ENCODE measurements around the gene CDKN2C. TPM values are rescaled to one million over a fixed set of nuclear protein-coding genes. Genes with fewer than 3 reads are reported as not detected.

CDKN2C gene
- total RNA-seq (2021; ENCODE audit: unreplicated experiment), result 50.4 TPM
- polyA plus RNA-seq (2012; ENCODE audit: insufficient read length), result 32.4 TPM
- Bru-seq, nascent RNA, result percentile 76 among the genes with signal in this experiment
- percentile 72 among the genes with signal in this experiment for BruChase-seq, experiment 1, labeled RNA remaining after a 2-hour chase
- BruChase-seq, experiment 2, labeled RNA remaining after a 6-hour chase, result percentile 84 among the genes with signal in this experiment
- long read RNA-seq, transcript CDKN2C-203 (3 exons, 2,086 nt), result major isoform, 116 of 131 reads
- long read RNA-seq, partial matches to known transcripts, result 8 of 131 reads
- long read RNA-seq, other reads (novel, unspliced or antisense), result 4 of 131 reads

- Histone ChIP-seq H3K36me3 (ENCODE audit: control insufficient read depth, insufficient read depth, low read length) (peaks cover 5% of the 10 kb centered on the region), H3K4me3 (ENCODE audit: low read depth in 2 of 2, low read length in 2 of 2) (peak within 1 kb of the TSS; percentile 74 to 95), H3K4me1 (ENCODE audit: control insufficient read depth, insufficient read depth, low read length) (peaks cover 16% of the 10 kb centered on the region), H3K27me3 (ENCODE audit: control insufficient read depth, insufficient read depth, low read length) (no peaks in the 10 kb centered on the region), H3K9me3 (ENCODE audit: control insufficient read depth, insufficient read depth, low read depth, low read length) (no peaks in the 10 kb centered on the region), H3K27ac (ENCODE audit: low read length) (peak within 1 kb of the TSS; percentile 100)
- intact Hi-C loops (cut with micrococcal nuclease; ENCODE audit: unreplicated experiment), result loop anchor here (5.0 to 10.0 kb wide), 2 partner anchors 98 to 195 kb away; no protein-coding TSS in a partner anchor
- in situ Hi-C loops (cut with HindIII; ENCODE audit: low pct_unique_long_range_greater_than_20kb, low sequenced_read_pairs), result no loop called here
- DNase-seq (ENCODE audit: low read depth, low spot score), result peak; percentile 79
- TF ChIP-seq REST (IDR thresholded peaks at IDR 0.05; ENCODE audit: insufficient read depth in 1 of 2, low read depth in 2 of 2, low read length in 1 of 2) (no peak), TCF7L2 (IDR thresholded peaks at IDR 0.05; ENCODE audit: low read depth, low read length) (no peak), SIN3A (IDR thresholded peaks at IDR 0.05; ENCODE audit: borderline replicate concordance, insufficient read depth, low read depth, low read length) (0 out of 2 replicates have a peak, but pooled peaks have one; percentile 45), POLR2AphosphoS5 (IDR thresholded peaks at IDR 0.05; ENCODE audit: low read depth, low read length) (no peak), CTCF (IDR thresholded peaks at IDR 0.05) (no peak)
- ATAC-seq, result peak; percentile 46
- TSS peak; percentile 77 for BruUV-seq (replicated peaks)
- CTCF ChIA-PET, result interaction anchor here (0.6 to 1.5 kb wide), 4 partner anchors 31 to 195 kb away, joined by 3 to 5 read pairs (median 3); no protein-coding TSS in a partner anchor
- POLR2A ChIA-PET, result interaction anchor here (0.6 kb wide), 1 partner anchor 9 kb away, joined by 4 read pairs; no protein-coding TSS in a partner anchor
Measured at GRCh38 chr1:50969611-50970508, at the start of gene CDKN2C. CDKN2C (plus strand) TSS chr1:50970245; CDS start chr1:50970369, 124 bp downstream.

GRCh38 chr1:50920409-50920808, 49.6 kb upstream of the CDKN2C start:
- no peaks in the 10 kb centered on the region for H3K9me3 ChIP-seq (ENCODE audit: control insufficient read depth, insufficient read depth, low read depth, low read length)
- no peaks in the 10 kb centered on the region for H3K27me3 ChIP-seq (ENCODE audit: control insufficient read depth, insufficient read depth, low read length)
- BruUV-seq (replicated peaks), result no TSS peak
- no peak for ATAC-seq
- no peaks in the 10 kb centered on the region for H3K4me1 ChIP-seq (ENCODE audit: control insufficient read depth, insufficient read depth, low read length)
- DNase-seq (ENCODE audit: low read depth, low spot score), result no peak
- no peaks in the 10 kb centered on the region for H3K36me3 ChIP-seq (ENCODE audit: control insufficient read depth, insufficient read depth, low read length)
- no peak overlapping the region for H3K27ac ChIP-seq (ENCODE audit: low read length)
- CTCF ChIA-PET, result no interaction called here
- TF ChIP-seq POLR2AphosphoS5 (IDR thresholded peaks at IDR 0.05; ENCODE audit: low read depth, low read length), result no peak
- TF ChIP-seq CTCF (IDR thresholded peaks at IDR 0.05), result no peak
- TF ChIP-seq TCF7L2 (IDR thresholded peaks at IDR 0.05; ENCODE audit: low read depth, low read length), result no peak
- TF ChIP-seq REST (IDR thresholded peaks at IDR 0.05; ENCODE audit: insufficient read depth in 1 of 2, low read depth in 2 of 2, low read length in 1 of 2), result no peak
- TF ChIP-seq SIN3A (IDR thresholded peaks at IDR 0.05; ENCODE audit: borderline replicate concordance, insufficient read depth, low read depth, low read length), result no peak
- intact Hi-C loops (cut with micrococcal nuclease; ENCODE audit: unreplicated experiment) (no loop called here), in situ Hi-C loops (cut with HindIII; ENCODE audit: low pct_unique_long_range_greater_than_20kb, low sequenced_read_pairs) (no loop called here)
- no peak overlapping the region for H3K4me3 ChIP-seq (ENCODE audit: low read depth in 2 of 2, low read length in 2 of 2)
- POLR2A ChIA-PET, result no interaction called here

Measured in Panc1 (cell line).